Endothelial cell (in vitro differentiated cells): ENCODE results near the gene KANK2. TPM values are rescaled to one million over a fixed set of nuclear protein-coding genes. Genes with fewer than 3 reads are reported as not detected.
A peak's percentile ranks its signal among the peaks of the same experiment; 100 is the strongest.

Experiments used
- DNase-seq: peaks from one replicate; pipeline ENCODE4 v3.0.0; 2021; ENCODE audit warnings: low spot score
- H3K27ac Mint-ChIP-seq: one replicate; pipeline ENCODE4 v1.8.0; 2021; ENCODE audit warnings: mixed read lengths, inconsistent platforms; ENCODE audit not compliant: unreplicated experiment
- H3K27me3 Mint-ChIP-seq: one replicate; pipeline ENCODE4 v1.8.0; 2021; ENCODE audit warnings: mild to moderate bottlenecking, moderate library complexity, mixed read lengths, inconsistent platforms; ENCODE audit not compliant: unreplicated experiment
- H3K36me3 Mint-ChIP-seq: one replicate; pipeline ENCODE4 v1.8.0; 2021; ENCODE audit warnings: mild to moderate bottlenecking, low read depth, mixed read lengths, inconsistent platforms; ENCODE audit not compliant: unreplicated experiment
- H3K4me1 Mint-ChIP-seq: one replicate; pipeline ENCODE4 v1.8.0; 2021; ENCODE audit warnings: mild to moderate bottlenecking, mixed read lengths, inconsistent platforms; ENCODE audit not compliant: unreplicated experiment
- H3K4me3 Mint-ChIP-seq: one replicate; pipeline ENCODE4 v1.8.0; 2021; ENCODE audit warnings: mild to moderate bottlenecking, mixed read lengths, inconsistent platforms; ENCODE audit not compliant: unreplicated experiment
- H3K9me3 Mint-ChIP-seq: one replicate; pipeline ENCODE4 v1.8.0; 2021; ENCODE audit warnings: mixed read lengths, inconsistent platforms; ENCODE audit not compliant: unreplicated experiment
- CTCF ChIP-seq: fragments of 200-600 bp; sonication (generic); IDR thresholded peaks from one replicate; pipeline ENCODE4 v1.5.0; 2021; ENCODE audit warnings: antibody characterized with exemption; ENCODE audit not compliant: unreplicated experiment
- long read RNA-seq: library from polyadenylated mRNA; unstranded; transcript quantifications from one replicate; pipeline ENCODE4 v2.0.0, GENCODE V29; 2020; ENCODE audit not compliant: unreplicated experiment
- total RNA-seq: library from RNA; stranded (reverse); fragmentation: NEBNext Ultra II Directional; extraction: Animal tissue kit (Norgen Biotek cat#: 25700); gene quantifications from one replicate; pipeline ENCODE4 v1.2.1, GENCODE V29; 2021; ENCODE audit not compliant: unreplicated experiment

Gene KANK2
- 103 TPM for total RNA-seq
- long read RNA-seq, full-length matches to known transcripts: 2 of 13 reads
- long read RNA-seq, partial matches to known transcripts: 1 of 13 reads
- long read RNA-seq, other reads (novel, unspliced or antisense): 10 of 13 reads

DNA sequence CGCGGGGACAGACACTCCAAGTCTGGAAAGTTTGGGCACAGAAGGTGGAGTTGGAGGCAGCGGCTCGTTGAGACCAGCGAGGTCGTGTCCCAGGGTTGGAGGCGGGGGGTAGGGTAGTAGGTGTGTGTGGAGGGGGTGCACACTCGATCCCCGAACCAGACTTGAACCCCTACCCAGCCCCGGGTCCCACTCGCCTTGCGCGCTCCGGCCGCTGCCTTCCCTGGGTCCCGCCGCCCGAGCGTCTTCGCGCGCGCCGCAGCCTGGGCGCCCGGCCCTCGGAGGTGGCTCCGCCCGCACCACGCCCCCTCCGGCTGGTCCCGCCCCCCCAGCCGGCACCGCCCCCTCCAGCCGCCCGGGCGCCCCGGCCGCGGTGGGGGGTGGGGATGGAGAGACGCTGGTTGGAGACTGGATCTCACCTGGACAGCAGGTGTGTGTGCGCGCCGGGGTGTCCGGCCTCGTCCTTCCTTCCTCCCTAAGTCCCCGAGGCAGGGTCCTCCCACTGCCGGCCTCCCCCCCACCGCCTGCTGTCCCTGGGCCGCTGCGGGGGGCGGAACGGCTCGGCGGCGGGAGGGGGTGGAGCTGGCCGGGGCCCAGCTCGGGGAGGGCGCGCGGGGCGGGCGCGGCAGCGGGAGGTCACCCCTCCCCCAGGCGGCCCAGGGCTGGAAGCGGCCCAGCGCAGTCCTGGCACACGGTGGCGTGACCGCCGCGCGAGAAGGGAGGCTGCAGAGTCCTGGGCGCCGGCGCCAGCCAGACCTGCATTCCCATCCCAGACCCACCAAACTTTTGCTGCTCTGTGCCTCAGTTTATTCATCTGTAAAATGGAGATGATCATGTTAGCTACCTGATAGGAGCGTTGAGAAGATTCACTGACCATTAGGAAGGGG is at the start of gene KANK2:
KANK2 (minus strand) TSS at position 255 of the 884 bp plus-strand sequence. CDS start 3,034 bp downstream, outside the sequence.
- no peaks in the 10 kb centered on the region for H3K9me3 Mint-ChIP-seq
- DNase-seq: peak; percentile 88
- H3K4me3 Mint-ChIP-seq: peak within 1 kb of the TSS; percentile 93
- peaks cover 14% of the 10 kb centered on the region for H3K4me1 Mint-ChIP-seq
- peaks cover 12% of the 10 kb centered on the region for H3K27me3 Mint-ChIP-seq
- H3K27ac Mint-ChIP-seq: peak within 1 kb of the TSS; percentile 64
- TF ChIP-seq CTCF: peak; percentile 21
- H3K36me3 Mint-ChIP-seq: peaks cover 20% of the 10 kb centered on the region

GRCh38 chr19:11246941-11247340 is 49.6 kb upstream of the KANK2 start:
- no peak for DNase-seq
- Mint-ChIP-seq H3K4me1 (peaks cover 4% of the 10 kb centered on the region), H3K27ac (no peak overlapping the region), H3K27me3 (peaks cover 15% of the 10 kb centered on the region), H3K36me3 (peaks cover 56% of the 10 kb centered on the region), H3K9me3 (no peaks in the 10 kb centered on the region), H3K4me3 (peak overlapping the region; percentile 70)
- TF ChIP-seq CTCF: no peak

DNA sequence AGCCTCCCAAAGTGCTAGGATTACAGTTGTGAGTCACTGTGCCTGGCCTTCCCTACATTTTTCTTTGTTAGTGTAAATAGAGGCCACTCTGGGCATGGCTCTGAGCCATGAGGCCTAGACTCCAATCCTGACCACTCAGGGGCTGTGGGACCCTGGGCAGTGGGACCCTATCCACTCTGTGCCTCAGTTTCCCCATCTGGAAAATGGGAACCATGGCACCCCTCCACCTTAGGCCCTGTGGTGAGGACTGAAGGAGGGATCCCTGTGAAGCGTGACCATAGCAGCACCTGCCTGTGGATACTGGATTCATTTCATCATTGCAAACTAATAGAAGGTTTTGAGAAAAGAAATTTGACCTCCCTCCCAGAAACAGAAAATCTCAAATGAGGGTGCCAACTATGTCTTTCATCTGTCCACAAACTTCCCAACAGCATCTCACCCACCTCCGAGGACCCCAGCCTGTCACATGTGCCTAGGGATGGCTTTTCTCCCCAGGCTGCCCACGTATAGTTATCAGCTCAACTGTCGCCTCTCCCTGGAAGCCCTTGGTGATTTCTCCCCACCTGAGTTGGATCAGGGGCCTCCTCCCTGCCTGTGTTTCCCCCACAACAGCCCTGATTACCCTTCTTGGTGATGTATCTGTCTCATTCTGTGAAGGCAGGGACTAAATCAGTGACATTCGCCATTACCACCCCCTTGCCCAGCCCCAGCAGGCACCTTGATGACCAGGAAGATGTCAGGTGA is 47.7 kb upstream of the KANK2 start:
- Mint-ChIP-seq H3K4me3 (peak overlapping the region; percentile 54), H3K27me3 (peaks cover 15% of the 10 kb centered on the region), H3K4me1 (peaks cover 4% of the 10 kb centered on the region), H3K27ac (peak overlapping the region; percentile 38), H3K36me3 (peaks cover 69% of the 10 kb centered on the region), H3K9me3 (no peaks in the 10 kb centered on the region)
- no peak for DNase-seq
- TF ChIP-seq CTCF: no peak

DNA sequence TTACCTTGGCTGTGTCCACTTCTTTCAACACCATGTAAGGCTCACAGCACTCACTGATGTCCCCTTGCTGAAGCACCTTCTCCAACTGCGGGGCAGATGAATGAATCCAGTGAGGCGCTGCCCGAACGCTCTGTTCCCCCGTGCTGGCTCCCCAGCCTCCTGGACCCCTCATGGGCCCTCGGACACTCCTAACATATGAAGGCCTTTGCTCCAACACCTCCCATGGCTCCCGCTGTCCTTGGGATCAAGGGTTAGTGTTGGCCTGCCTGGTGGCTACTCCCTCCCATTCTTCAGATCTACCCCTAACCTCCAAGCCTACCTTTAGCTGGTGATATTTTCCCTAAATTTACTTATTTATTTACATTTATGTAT is 46.4 kb upstream of the KANK2 start:
- no peak for DNase-seq
- Mint-ChIP-seq H3K36me3 (peaks cover 77% of the 10 kb centered on the region), H3K27me3 (peaks cover 15% of the 10 kb centered on the region), H3K4me1 (peaks cover 8% of the 10 kb centered on the region), H3K27ac (no peak overlapping the region), H3K9me3 (no peaks in the 10 kb centered on the region), H3K4me3 (peak overlapping the region; percentile 76)
- no peak for TF ChIP-seq CTCF
